ENCODE results near the gene AKT3.

The AKT3 gene

DNA sequence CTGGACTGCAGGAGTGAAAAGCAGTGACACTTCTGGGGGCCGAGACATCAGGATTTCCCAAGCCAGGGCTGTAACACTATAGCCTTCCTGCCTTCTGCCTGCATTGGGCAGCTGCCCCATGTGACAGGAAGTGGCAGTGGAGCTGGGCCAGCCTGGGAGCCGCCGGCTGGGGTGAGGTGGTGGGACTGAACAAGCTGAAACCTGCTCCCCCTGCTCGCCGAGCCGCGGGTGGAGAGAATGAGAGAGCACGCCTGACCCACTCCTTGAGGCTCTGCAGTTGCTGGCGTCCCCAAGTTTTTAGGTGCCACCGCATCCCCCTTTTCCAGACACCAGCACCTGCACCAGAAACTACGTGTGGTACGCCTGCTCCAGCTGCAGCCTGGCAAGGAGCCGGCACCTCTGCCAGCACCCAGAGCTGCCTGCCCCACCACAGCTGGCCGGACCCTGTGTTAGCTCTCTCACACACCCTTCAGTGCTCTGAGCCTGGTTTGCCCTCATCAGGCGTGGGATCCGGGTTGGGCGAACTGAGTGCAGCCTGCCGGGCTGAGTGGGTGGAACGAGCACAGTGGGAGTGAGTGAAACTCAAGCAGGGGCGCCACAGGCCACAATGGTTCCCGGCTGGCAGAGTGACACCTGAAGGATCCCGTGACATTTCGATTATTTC lies 119.4 kb downstream of the AKT3 start:
- no peak for DNase-seq

GRCh38 chr1:243729956-243730355 lies 120.1 kb downstream of the AKT3 start:
- no peak for DNase-seq

DNA sequence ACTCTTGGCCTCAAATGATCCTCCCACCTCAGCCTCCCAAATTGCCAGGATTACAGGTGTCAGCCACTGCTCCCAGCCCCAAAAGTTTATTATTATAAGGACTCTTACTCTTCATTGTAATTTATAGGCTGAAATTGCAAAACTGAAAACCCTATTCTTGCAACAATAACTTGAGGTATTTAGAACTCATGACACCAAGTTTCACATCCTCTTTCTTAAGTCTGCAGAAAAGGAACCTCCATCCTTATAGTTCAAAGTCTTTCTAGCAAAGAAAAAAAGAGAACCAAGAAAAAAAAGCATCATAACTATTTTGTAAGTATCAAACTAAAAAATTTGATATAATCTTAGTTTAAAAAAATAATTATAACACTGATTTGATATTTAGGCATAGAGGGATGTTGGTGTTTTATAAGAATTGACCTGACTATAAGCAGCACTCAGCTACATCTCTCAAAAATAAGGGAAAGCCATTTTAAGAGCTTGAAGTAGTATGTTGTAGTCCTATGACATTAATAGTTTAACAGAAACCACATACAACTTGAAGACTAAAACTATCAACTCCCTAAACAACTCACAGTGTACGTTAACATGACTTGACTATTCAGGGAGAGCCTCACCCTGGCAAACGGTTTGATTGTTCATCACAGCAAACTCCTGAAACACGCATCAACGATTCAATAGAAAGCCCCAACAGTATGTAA lies 122.4 kb downstream of the AKT3 start:
- DNase-seq = no peak

GRCh38 chr1:243726806-243727502 lies 123.1 kb downstream of the AKT3 start:
- DNase-seq = no peak

GRCh38 chr1:243725846-243726245 lies 124.2 kb downstream of the AKT3 start:
- DNase-seq = no peak

DNA sequence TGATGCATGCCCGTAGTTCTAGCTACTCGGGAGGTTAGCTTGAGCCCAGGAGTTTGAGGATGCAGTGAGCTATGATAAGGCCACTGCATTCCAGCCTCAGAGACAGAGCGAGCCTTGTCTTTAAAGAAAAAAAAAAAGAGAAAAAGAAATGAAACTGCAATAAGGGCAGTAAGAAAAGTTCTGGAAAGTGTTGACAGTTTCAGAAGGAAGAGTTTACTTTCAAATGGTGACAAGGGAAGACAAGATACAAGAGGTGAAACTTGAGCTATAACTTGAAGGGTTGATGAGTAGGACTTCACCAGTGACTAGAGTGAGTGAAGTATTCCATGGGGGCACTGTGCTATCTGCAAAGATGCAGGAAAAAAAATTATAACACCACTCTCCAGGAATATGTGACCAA lies 125.0 kb downstream of the AKT3 start:
- DNase-seq = no peak

GRCh38 chr1:243723458-243724043 lies 126.5 kb downstream of the AKT3 start:
- DNase-seq = no peak

- no peak for DNase-seq
Measured at GRCh38 chr1:243723050-243723449, 127.0 kb downstream of the AKT3 start.

GRCh38 chr1:243719476-243719875 lies 130.6 kb downstream of the AKT3 start:
- no peak for DNase-seq

- no peak for DNase-seq
Measured at GRCh38 chr1:243718893-243719292, 131.2 kb downstream of the AKT3 start.

DNA sequence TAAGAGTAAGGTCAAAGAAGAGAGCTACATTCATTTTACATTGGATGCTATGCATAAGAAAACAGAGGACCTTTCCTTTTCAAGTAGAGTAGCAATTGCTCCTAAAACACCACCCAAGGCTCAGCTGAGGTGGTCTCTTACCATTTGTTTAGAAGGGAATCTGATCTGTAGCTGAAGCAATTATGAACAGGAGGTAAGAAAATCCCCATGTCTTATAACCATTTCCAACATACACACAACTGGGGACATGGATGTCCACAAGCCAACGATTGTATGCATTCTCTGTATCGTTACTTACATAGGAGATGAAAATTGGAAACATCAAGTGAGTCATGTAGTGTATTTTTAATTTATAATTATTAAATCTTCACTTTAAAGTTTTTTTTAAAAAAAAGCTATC lies 132.0 kb downstream of the AKT3 start:
- DNase-seq = no peak

DNA sequence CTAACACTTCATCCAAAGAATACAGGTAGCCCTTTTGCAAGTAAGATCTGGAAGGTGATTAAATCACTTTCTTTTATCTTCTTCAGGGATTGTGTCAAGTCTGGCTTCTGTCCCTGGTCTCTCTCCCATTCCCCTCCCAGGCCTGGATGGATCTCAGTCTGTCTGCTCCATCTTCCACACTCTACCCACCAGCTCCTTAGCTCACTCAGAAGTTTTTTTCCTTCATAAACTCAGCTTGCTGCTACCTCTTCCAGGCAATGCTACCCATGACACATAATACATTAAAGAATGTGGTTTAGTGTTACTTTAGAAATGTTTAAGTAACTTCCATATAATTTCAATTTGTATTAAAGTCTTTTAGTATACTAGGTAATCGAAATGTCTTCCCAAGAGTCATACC lies 133.1 kb downstream of the AKT3 start:
- DNase-seq = no peak

GRCh38 chr1:243715285-243715684 lies 134.8 kb downstream of the AKT3 start:
- no peak for DNase-seq

GRCh38 chr1:243713470-243714186 lies 136.4 kb downstream of the AKT3 start:
- peak; percentile 99 for DNase-seq

DNA sequence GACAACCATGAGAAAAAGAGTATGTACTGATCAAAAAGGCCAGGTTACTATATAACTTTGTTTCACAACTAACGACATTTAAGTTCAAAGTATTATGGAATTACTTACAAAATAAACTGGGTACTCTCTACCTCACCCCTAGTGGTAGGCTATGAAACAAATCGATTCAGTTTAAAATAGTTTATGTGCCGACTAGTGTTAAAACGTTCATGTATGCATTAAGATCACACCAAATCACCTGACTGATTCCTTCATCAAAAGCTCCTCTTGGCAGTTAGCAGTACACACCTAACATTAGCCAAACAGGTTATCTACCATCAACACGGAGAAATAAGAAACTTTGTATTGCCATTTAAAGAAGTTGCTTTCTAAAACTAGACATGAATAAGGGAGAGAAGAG lies 137.1 kb downstream of the AKT3 start:
- peak; percentile 90 for DNase-seq

DNA sequence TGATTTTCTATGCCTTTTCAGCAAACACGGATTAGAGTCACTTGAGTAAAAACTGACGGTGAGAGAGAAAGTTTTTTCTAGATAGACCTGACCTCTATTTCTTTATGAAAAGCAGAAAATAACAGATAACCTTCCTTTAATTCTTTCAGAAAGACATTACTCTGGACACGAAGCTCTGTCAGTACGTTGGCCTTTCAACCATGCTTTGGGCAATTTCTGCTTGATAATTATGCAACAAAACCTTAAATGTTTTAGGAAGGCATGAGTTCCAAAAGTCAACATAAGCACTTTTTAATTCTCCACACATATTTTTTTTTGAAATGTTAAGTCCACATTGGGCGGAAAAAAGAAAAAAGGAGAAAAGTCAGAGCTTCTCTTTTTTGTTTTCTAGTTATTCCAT lies 137.8 kb downstream of the AKT3 start:
- DNase-seq = no peak

- no peak for DNase-seq
Measured at GRCh38 chr1:243710467-243710866, 139.6 kb downstream of the AKT3 start.

GRCh38 chr1:243708210-243708609 lies 141.8 kb downstream of the AKT3 start:
- DNase-seq = no peak

DNA sequence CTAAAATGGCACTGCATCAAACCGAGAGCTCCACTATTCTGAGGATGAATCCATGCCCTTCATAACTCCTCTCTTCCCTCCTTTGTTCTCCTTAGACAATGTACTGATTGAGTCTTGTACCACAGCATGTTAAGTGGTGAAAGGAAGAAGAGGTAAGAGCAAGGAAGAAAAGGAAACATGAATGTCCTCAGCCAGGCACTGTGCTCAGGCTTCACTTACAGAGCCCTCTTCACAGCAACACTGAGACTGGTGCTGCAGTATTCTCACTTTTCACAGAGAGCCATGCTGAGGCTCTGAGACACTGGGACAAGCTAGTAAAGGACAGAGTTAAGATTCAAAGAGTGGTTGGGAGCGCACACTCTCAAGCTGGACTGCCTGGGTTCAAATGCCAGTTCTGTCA lies 143.5 kb downstream of the AKT3 start:
- no peak for DNase-seq

- DNase-seq = peak; percentile 62
Measured at GRCh38 chr1:243705585-243705984, 144.5 kb downstream of the AKT3 start.

- DNase-seq = no peak
Measured at GRCh38 chr1:243701872-243702271, 148.2 kb downstream of the AKT3 start.

- DNase-seq = no peak
Measured at GRCh38 chr1:243693800-243694199, 156.2 kb downstream of the AKT3 start.

GRCh38 chr1:243686159-243686558 lies 163.9 kb downstream of the AKT3 start:
- no peak for DNase-seq

Measured in DMS153 (cell line).